OCI-LY7 (cell line): ENCODE data around the gene TRIM72.

ENCODE experiments used
- CTCF ChIP-seq: fragments of 200-600 bp; sonication (generic); conservative IDR thresholded peaks from 2 replicates; pipeline ENCODE4 v1.5.1; 2014; ENCODE audit warnings: mild to moderate bottlenecking, antibody characterized with exemption, low read length, moderate library complexity, mixed read lengths
- EZH2phosphoT487 ChIP-seq: fragments of 200-600 bp; sonication (generic); IDR thresholded peaks from 2 replicates; pipeline ENCODE4 v1.6.1; 2018; ENCODE audit warnings: low read depth, borderline replicate concordance, mild to moderate bottlenecking, mixed run types, antibody characterized with exemption, low read length, moderate library complexity, mixed read lengths

GRCh38 chr16:31267332-31268032, 53.6 kb downstream of the TRIM72 start:
- TF ChIP-seq CTCF (no peak), EZH2phosphoT487 (no peak)
